Mammary epithelial cell (primary cell): Measurements from ENCODE around the gene CSNK1E.

Source experiments
- EZH2 ChIP-seq: IDR thresholded peaks from 2 replicates; pipeline ENCODE4 v1.6.1; 2012; ENCODE audit warnings: low read length, inconsistent platforms, borderline replicate concordance
- TF ChIP-seq, protein P1 (sequence below), 2 donors: IDR thresholded peaks in 1 of 2; conservative IDR thresholded peaks in 1 of 2; 2 replicates each; pipeline ENCODE4 v1.5.1; 2011 to 2012; ENCODE audit warnings: inconsistent platforms in 2 of 2, low read length in 2 of 2, mild to moderate bottlenecking in 2 of 2, control low read depth in 1 of 2, low read depth in 1 of 2; ENCODE audit not compliant: insufficient read depth in 1 of 2; ENCODE audit errors: extremely low read depth in 1 of 2

DNA sequence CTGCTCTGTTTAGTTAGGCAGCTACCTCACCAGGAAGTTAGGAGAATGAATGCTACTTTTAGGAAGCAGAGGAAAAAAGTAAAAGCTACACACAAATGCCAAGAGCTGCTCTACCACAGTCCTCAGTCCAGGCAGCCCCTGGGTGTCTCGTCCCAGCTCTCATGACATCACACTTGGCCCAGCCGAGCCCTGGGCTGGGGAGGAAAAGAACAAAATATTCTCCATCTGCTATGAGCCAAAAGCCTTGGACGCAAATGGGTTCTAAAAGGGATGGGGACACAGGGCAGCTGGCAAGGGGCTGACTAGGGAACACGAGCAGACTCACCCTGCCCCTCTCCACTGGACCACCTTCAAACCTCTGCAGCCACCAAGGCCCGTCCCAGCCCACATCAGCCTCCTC, 70.5 kb downstream of the CSNK1E start:
- TF ChIP-seq, protein P1, sequence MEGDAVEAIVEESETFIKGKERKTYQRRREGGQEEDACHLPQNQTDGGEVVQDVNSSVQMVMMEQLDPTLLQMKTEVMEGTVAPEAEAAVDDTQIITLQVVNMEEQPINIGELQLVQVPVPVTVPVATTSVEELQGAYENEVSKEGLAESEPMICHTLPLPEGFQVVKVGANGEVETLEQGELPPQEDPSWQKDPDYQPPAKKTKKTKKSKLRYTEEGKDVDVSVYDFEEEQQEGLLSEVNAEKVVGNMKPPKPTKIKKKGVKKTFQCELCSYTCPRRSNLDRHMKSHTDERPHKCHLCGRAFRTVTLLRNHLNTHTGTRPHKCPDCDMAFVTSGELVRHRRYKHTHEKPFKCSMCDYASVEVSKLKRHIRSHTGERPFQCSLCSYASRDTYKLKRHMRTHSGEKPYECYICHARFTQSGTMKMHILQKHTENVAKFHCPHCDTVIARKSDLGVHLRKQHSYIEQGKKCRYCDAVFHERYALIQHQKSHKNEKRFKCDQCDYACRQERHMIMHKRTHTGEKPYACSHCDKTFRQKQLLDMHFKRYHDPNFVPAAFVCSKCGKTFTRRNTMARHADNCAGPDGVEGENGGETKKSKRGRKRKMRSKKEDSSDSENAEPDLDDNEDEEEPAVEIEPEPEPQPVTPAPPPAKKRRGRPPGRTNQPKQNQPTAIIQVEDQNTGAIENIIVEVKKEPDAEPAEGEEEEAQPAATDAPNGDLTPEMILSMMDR (conservative IDR thresholded peaks at IDR 0.05 in 1 of 2, IDR thresholded peaks at IDR 0.05 in 1 of 2; ENCODE audit: extremely low read depth in 1 of 2, insufficient read depth in 1 of 2, low read depth in 1 of 2, low read length in 2 of 2): no peak
- TF ChIP-seq EZH2: no peak
